Thymus (tissue), 11 donors: ENCODE data around the gene PGK1. TPM values are rescaled to one million over a fixed set of nuclear protein-coding genes. Genes with fewer than 3 reads are reported as not detected.

Experiments used
- DNase-seq, 9 donors: peaks; one replicate each; pipeline ENCODE4 v3.0.0-alpha.2; 2013; ENCODE audit warnings: low spot score in 9 of 9, low read depth in 6 of 9, missing footprints in 1 of 9
- H3K27ac ChIP-seq, 2 donors: one replicate each; pipeline ENCODE4 v1.5.1; 2013; ENCODE audit warnings: control low read depth in 1 of 2, low read depth in 1 of 2, low read length in 1 of 2, mild to moderate bottlenecking in 1 of 2, moderate library complexity in 1 of 2
- H3K27me3 ChIP-seq, 2 donors: one replicate each; pipeline ENCODE4 v1.5.1; 2013; ENCODE audit warnings: low read length in 1 of 2; ENCODE audit not compliant: control insufficient read depth in 2 of 2, insufficient read depth in 1 of 2
- H3K36me3 ChIP-seq, 2 donors: one replicate each; pipeline ENCODE4 v1.5.1; 2013; ENCODE audit warnings: low read length in 1 of 2, mild to moderate bottlenecking in 1 of 2, moderate library complexity in 1 of 2; ENCODE audit not compliant: control insufficient read depth in 2 of 2, insufficient read depth in 2 of 2
- H3K4me1 ChIP-seq, 2 donors: one replicate each; pipeline ENCODE4 v1.5.1; 2013; ENCODE audit warnings: low read length in 2 of 2; ENCODE audit not compliant: control insufficient read depth in 2 of 2, insufficient read depth in 2 of 2
- H3K4me3 ChIP-seq, 2 donors: one replicate each; pipeline ENCODE4 v1.5.1; 2013; ENCODE audit warnings: low read length in 2 of 2, control low read depth in 1 of 2, mild to moderate bottlenecking in 1 of 2
- H3K9me3 ChIP-seq, 2 donors: one replicate each; pipeline ENCODE4 v1.5.1; 2013; ENCODE audit warnings: low read length in 1 of 2, mild to moderate bottlenecking in 1 of 2; ENCODE audit not compliant: control insufficient read depth in 2 of 2, insufficient read depth in 1 of 2
- WGBS: extraction: QIAGEN DNeasy Blood & Tissue Kit; methylation state at CpG from one replicate; pipeline ENCODE4 v1.1.7; 2013; 5-methylcytosine and 5-hydroxymethylcytosine counted together
- polyA plus RNA-seq: library from polyadenylated mRNA; stranded (reverse); fragments of 200-250 nt; gene quantifications from one replicate; pipeline ENCODE4 v1.2.3, GENCODE V29; 2013
- total RNA-seq: library from RNA; stranded (reverse); fragments of 120-200 nt; gene quantifications from one replicate; pipeline ENCODE4 v1.2.4, GENCODE V29; 2013
- donor health status: healthy.

Gene PGK1
- total and polyA plus RNA-seq, 2 donors = 188 to 433 TPM

DNA sequence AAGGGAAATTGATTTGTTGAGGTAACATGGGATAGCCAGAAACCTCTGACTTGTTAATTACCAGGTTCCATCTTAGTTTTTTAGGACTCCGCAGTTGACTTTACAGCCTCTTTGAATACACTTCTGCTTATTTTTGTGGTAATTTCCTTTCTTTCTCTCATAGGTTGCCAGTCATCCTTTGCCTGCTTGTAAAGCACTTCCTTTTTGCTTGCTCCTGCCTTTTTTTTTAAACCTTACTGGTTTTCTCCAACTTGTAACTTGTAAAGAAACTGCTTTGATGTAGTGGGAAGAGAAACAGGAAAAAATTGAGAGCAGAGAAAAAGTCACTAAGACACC is 2.6 kb downstream of the PGK1 start:
- 13% methylated on average over 1 of the region's 1 CpG for WGBS
- DNase-seq = no peak
- H3K4me1 ChIP-seq = peaks cover 6 to 19% of the 10 kb centered on the region in 2 donors
- H3K4me3 ChIP-seq = peak overlapping the region; percentile 62 to 92
- peak overlapping the region; percentile 60 to 98 for H3K27ac ChIP-seq
- H3K36me3 ChIP-seq = peaks cover 0 to 20% of the 10 kb centered on the region in 2 donors
- no peaks in the 10 kb centered on the region for H3K9me3 ChIP-seq
- no peaks in the 10 kb centered on the region for H3K27me3 ChIP-seq

DNA sequence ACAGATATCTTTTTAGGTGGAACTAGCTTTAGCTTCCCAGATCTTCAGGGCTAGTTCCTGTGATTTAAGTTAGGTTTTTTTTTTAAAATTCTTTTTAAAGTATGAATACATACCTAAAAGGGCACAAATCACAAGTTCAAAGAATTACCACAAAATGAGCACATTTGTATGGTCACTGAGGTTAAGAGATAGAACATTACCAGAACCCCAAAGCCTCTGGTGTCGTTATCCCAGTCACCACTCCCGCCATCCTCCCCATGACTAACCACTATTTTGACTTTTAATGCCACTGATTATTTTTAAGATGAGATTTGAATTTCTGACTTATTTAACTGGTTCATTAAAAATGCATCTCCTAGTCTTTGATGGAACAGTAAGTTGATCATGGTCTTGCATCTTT is 5.4 kb downstream of the PGK1 start:
- 81% methylated on average over 2 of the region's 2 CpGs for WGBS
- H3K9me3 ChIP-seq = no peaks in the 10 kb centered on the region
- H3K27ac ChIP-seq = no peak overlapping the region
- no peak for DNase-seq
- peaks cover 2 to 14% of the 10 kb centered on the region in 2 donors for H3K4me1 ChIP-seq
- H3K36me3 ChIP-seq = peaks cover 4 to 44% of the 10 kb centered on the region in 2 donors
- no peaks in the 10 kb centered on the region for H3K27me3 ChIP-seq
- H3K4me3 ChIP-seq = no peak overlapping the region

DNA sequence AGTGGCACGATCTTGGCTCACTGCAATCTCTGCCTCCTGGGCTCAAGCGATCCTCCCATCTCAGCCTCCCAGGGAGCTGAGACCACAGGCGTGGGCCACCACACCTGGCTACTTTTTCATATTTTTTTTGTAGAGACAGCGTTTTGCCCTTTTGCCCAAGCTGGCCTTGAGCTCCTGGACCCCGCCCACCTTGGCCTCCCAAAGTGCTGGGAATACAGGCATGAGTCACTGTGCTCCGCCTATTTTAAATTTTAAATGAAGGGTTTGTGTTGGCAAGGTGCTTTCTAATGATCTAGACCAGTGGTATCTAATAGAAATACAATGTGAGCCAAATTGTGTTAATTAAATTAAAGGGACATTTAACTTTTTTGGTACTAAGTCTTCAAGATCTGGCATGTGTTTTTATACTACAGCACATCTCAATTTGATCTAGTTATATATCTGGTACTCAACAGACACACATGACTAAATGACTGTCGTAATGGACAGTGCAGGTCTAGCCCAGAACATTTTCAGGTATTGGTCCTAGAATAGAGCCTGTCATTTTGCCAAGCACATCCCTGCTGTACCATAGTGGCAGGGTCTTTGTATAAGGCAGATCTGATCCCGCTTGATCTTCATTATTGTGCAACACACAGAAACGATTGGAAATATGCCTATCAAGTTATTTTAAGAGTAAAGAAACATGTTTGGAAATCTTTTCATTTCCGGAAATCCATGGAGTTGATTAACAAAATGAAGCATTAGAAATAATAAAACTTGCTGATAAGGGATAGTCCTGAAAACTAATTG is 7.3 kb downstream of the PGK1 start:
- no peaks in the 10 kb centered on the region for H3K9me3 ChIP-seq
- peaks cover 7 to 57% of the 10 kb centered on the region in 2 donors for H3K36me3 ChIP-seq
- 98% methylated on average over 10 of the region's 10 CpGs for WGBS
- H3K4me3 ChIP-seq = no peak overlapping the region
- no peak for DNase-seq
- H3K4me1 ChIP-seq = peaks cover 0 to 8% of the 10 kb centered on the region in 2 donors
- no peaks in the 10 kb centered on the region for H3K27me3 ChIP-seq
- no peak overlapping the region for H3K27ac ChIP-seq

DNA sequence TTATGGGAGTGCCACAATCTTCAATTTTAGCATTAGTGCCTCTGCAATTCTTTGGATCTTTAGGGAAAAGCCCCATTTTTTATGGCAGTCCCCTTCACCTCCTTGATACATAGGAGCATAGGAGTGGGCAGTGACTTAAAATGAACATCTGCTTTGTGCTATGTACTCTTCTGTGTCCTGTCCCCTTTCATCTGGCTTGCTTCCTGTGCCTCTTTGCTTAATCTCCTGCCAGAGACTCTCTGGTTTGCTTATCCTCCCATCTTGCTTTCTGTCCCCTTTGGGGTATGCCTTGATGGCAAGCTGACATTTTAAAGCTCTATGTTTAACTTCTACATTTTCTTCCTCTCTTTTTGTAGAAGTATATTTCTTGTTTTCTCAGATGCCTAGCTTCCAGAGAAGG is 12.3 kb downstream of the PGK1 start:
- Histone ChIP-seq H3K27me3 (no peaks in the 10 kb centered on the region), H3K4me3 (no peak overlapping the region), H3K9me3 (no peaks in the 10 kb centered on the region), H3K27ac (no peak overlapping the region), H3K36me3 (peaks cover 28 to 89% of the 10 kb centered on the region in 2 donors), H3K4me1 (no peaks in the 10 kb centered on the region)
- no peak for DNase-seq

DNA sequence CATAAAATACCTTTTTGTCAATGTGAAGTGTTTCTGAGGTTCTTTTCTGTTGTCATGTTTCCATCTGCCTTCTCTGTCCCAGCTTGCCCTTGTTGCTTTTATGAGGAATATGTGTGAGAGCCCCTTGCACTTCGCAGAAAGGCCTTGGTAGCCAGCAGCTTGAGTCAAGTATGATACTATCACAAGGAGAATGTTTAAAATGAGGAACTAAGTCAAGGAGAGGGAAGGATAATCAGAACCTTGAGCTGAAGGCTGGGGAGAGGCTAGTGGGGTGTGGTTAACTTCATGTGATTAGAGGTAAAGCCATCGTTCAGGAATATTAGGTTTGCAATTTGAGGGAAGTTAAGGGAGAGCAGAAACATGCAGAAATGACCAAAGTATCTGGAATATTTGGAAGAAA is 12.7 kb downstream of the PGK1 start:
- peaks cover 31 to 89% of the 10 kb centered on the region in 2 donors for H3K36me3 ChIP-seq
- no peak overlapping the region for H3K27ac ChIP-seq
- no peaks in the 10 kb centered on the region for H3K9me3 ChIP-seq
- no peak overlapping the region for H3K4me3 ChIP-seq
- WGBS = 64% methylated on average over 2 of the region's 2 CpGs
- H3K27me3 ChIP-seq = no peaks in the 10 kb centered on the region
- DNase-seq = no peak
- H3K4me1 ChIP-seq = no peaks in the 10 kb centered on the region

DNA sequence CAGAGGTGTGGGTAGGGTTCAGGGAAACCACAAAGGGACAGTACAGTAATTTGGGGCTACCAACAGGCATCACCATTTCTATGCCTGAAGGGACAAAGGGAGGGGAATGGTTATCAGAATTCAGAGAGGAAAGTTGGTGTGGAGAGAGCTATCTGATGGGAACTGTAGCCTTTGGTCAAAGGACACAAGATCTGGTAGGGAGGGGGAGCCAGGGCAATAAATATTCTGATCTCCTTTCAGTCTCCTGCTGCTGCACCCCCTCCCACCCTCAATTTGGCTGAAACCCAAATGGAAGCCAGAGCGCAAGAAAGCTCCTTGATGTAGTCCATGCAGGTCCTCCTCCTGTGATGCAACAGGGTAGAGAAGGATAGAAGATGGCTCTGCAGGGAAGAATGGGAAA is 14.6 kb downstream of the PGK1 start:
- Histone ChIP-seq H3K27me3 (no peaks in the 10 kb centered on the region), H3K27ac (no peak overlapping the region), H3K4me3 (no peak overlapping the region), H3K9me3 (no peaks in the 10 kb centered on the region), H3K4me1 (no peaks in the 10 kb centered on the region), H3K36me3 (peaks cover 37 to 89% of the 10 kb centered on the region in 2 donors)
- no peak for DNase-seq
- 96% methylated on average over 1 of the region's 1 CpG for WGBS

DNA sequence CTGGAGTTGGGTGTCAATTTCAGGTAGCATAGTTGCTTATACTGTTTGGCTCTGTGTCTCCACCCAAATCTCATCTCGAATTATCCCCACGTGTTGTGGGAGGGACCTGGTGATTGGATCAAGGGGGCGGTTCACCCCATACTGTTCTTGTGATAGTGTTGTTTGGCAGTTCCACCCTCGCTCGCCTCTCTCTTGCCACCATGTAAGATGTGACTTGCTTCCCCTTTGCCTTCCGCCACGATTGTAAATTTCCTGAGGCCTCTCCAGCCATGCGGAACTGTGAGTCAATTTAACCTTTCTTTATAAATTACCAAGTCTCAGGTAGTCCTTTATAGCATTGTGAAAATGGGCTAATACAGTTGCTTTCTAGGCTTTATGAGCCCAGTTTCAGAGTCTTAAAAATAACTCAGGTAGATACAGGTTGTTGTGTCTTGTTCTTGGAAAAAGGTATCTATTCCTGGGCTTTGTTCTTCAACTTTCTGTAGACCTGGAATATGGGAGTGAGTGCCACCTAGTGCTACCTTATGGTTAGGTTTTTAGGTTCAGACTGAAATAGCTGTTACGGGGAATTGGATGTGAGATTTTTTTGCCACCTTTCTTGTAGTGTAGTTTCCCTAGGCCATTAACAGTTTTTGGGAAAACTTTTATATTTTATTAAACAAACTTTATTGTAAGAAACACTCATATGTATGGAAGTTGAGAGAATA is 15.6 kb downstream of the PGK1 start:
- Histone ChIP-seq H3K4me3 (no peak overlapping the region), H3K9me3 (no peaks in the 10 kb centered on the region), H3K36me3 (peaks cover 35 to 84% of the 10 kb centered on the region in 2 donors), H3K27ac (no peak overlapping the region), H3K27me3 (no peaks in the 10 kb centered on the region), H3K4me1 (no peaks in the 10 kb centered on the region)
- DNase-seq = no peak
- 84% methylated on average over 9 of the region's 9 CpGs for WGBS

DNA sequence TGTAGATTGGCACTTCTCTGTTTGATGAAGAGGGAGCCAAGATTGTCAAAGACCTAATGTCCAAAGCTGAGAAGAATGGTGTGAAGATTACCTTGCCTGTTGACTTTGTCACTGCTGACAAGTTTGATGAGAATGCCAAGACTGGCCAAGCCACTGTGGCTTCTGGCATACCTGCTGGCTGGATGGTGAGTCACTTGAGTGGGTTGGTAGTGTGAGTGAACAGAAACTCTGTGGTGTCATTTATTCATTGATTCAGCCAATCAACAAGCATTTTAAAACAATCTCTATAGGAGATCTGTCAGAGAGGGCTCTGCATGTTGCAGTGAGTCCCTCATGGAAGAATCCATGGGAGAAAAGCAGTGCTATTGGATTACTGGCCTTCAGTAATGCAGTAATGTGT is 19.1 kb downstream of the PGK1 start:
- Histone ChIP-seq H3K4me3 (no peak overlapping the region), H3K4me1 (no peaks in the 10 kb centered on the region), H3K27me3 (no peaks in the 10 kb centered on the region), H3K9me3 (no peaks in the 10 kb centered on the region), H3K27ac (no peak overlapping the region), H3K36me3 (peaks cover 33 to 79% of the 10 kb centered on the region in 2 donors)
- DNase-seq = no peak

DNA sequence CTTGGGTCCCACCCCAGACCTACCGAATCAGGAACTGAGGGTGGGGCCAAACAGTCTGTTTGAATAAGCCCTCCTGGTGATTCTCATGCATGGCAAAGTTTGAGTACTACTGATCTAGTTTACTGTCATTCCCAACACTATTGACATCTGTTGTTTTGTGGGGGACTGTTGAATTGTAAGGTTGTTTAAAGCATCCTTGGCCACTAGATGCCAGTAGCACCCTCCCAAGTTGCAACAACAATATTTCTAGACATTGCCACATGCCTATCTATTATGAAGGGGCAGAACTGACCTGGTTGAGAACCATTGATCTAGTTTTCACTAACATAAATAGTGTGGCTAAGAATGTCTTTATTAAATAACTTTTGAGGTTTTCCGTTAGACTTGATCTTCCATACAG is 20.3 kb downstream of the PGK1 start:
- no peak overlapping the region for H3K27ac ChIP-seq
- no peaks in the 10 kb centered on the region for H3K4me1 ChIP-seq
- H3K4me3 ChIP-seq = no peak overlapping the region
- DNase-seq = peak in 1 of 9 donors; percentile 32
- 94% methylated on average over 2 of the region's 2 CpGs for WGBS
- no peaks in the 10 kb centered on the region for H3K27me3 ChIP-seq
- no peaks in the 10 kb centered on the region for H3K9me3 ChIP-seq
- peaks cover 28 to 69% of the 10 kb centered on the region in 2 donors for H3K36me3 ChIP-seq
